SK-N-SH treated with all-trans-retinoic acid at 6 μM for 48 hours (cell line): ENCODE results near the gene TSSK6.

Experiments used
- SNAI2 ChIP-seq: fragments of 250-450 bp; sonication (Bioruptor Pico); IDR thresholded peaks from 2 replicates; pipeline ENCODE4 v1.5.0; 2020; ENCODE audit warnings: mild to moderate bottlenecking, moderate library complexity
- ZC3H10 ChIP-seq: fragments of 250-450 bp; sonication (Bioruptor Pico); IDR thresholded peaks from 2 replicates; pipeline ENCODE4 v1.5.1; 2021; ENCODE audit warnings: mild to moderate bottlenecking, moderate library complexity

DNA sequence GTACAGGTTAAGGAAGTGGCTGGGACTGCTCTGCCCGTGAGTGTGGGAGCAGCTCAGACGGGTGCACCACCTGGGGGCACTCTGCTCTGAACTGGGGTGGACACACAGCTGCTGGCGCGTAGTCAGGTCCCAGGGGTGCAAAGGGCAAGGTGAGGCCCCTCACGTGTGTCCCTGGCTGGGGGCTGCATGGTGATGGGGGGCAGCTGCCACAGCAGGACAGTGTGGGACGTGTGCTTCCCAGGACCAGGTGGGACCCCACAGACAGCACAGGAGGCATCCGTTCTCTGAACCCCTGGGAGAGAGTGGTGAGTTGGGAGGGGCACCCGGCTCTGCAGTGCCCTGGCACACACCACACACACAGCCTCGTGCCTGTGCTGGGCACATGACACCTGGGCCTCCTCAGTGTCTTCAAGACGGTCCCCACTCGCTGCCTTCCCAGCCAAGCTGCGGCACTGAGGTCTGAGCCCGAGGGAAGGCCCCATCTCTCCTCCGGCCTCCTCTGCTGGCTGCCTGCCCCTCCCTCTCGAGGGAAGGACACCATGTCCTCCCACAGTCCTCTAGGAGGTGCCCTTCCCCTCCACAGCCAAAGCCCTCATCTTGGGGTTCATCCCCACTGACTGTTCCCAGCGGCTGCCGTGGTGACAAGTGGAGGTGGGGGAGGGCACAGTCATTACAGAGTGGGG is 47.5 kb upstream of the TSSK6 start:
- TF ChIP-seq ZC3H10 (CRISPR knock-in tag) (no peak), SNAI2 (CRISPR knock-in tag) (no peak)
